HepG2 (cell line): ENCODE results near the gene ZER1. TPM values are rescaled to one million over a fixed set of nuclear protein-coding genes. Genes with fewer than 3 reads are reported as not detected.

Source experiments
- ATAD3A ChIP-seq: sonication (generic); formaldehyde crosslinking; IDR thresholded peaks from 2 replicates; pipeline ENCODE4 v1.4.0; 2020; ENCODE audit warnings: missing genetic modification reagents
- ATF7-NPFF ChIP-seq: sonication (generic); formaldehyde crosslinking; IDR thresholded peaks from 2 replicates; pipeline ENCODE4 v1.8.1; 2023; ENCODE audit warnings: mild to moderate bottlenecking, low read depth, missing genetic modification reagents, moderate library complexity
- BHLHE40 ChIP-seq: IDR thresholded peaks from 2 replicates; pipeline ENCODE4 v1.6.1; 2011; ENCODE audit warnings: low read length, improper control_type of control experiment
- CC2D1A ChIP-seq: sonication (generic); formaldehyde crosslinking; IDR thresholded peaks from 2 replicates; pipeline ENCODE4 v1.8.1; 2023; ENCODE audit warnings: mild to moderate bottlenecking, missing genetic modification reagents
- ELF4 ChIP-seq: sonication (generic); formaldehyde crosslinking; IDR thresholded peaks from 2 replicates; pipeline ENCODE4 v1.5.0; 2020; ENCODE audit warnings: missing genetic modification reagents, mild to moderate bottlenecking, moderate library complexity, borderline replicate concordance
- IKZF1 ChIP-seq: fragments of 450-650 bp; IDR thresholded peaks from 2 replicates; pipeline ENCODE4 v1.7.1; 2016
- KDM1A ChIP-seq: IDR thresholded peaks from 2 replicates; pipeline ENCODE4 v1.6.1; 2016; ENCODE audit warnings: missing compliant biosample characterization
- MED1 ChIP-seq: sonication (generic); formaldehyde crosslinking; IDR thresholded peaks from 2 replicates; pipeline ENCODE4 v1.4.0; 2020; ENCODE audit warnings: missing genetic modification reagents
- PRPF4 ChIP-seq: fragments of 200-400 bp; formaldehyde crosslinking; IDR thresholded peaks from 2 replicates; pipeline ENCODE4 v1.6.1; 2016; ENCODE audit warnings: low read length, low read depth; ENCODE audit not compliant: poor library complexity, severe bottlenecking
- RFX1 ChIP-seq: fragments of 450-650 bp; IDR thresholded peaks from 2 replicates; pipeline ENCODE4 v1.6.1; 2017
- SAFB2 ChIP-seq: sonication (generic); formaldehyde crosslinking; IDR thresholded peaks from 2 replicates; pipeline ENCODE4 v1.5.1; 2020; ENCODE audit warnings: missing genetic modification reagents, low read depth, mild to moderate bottlenecking, borderline replicate concordance
- SMARCC2 ChIP-seq: fragments of 450-650 bp; IDR thresholded peaks from 2 replicates; pipeline ENCODE4 v1.6.1; 2017; ENCODE audit warnings: antibody characterized with exemption, mild to moderate bottlenecking
- SMYD3 ChIP-seq: sonication (generic); formaldehyde crosslinking; IDR thresholded peaks from 2 replicates; pipeline ENCODE4 v1.8.1; 2023; ENCODE audit warnings: mild to moderate bottlenecking, missing genetic modification reagents
- SUZ12 ChIP-seq: fragments of 150-350 bp; IDR thresholded peaks from 2 replicates; pipeline ENCODE4 v1.6.1; 2014; ENCODE audit warnings: low read depth, low read length
- TARDBP ChIP-seq: sonication (generic); formaldehyde crosslinking; IDR thresholded peaks from 2 replicates; pipeline ENCODE4 v1.8.0; 2022; ENCODE audit warnings: mild to moderate bottlenecking, missing genetic modification reagents
- ZNF274 ChIP-seq: sonication (generic); formaldehyde crosslinking; IDR thresholded peaks from 2 replicates; pipeline ENCODE4 v1.5.1; 2020; ENCODE audit warnings: mild to moderate bottlenecking, missing genetic modification reagents
- ZNF563 ChIP-seq: sonication (generic); formaldehyde crosslinking; IDR thresholded peaks from 2 replicates; pipeline ENCODE4 v1.8.0; 2022; ENCODE audit warnings: mild to moderate bottlenecking, moderate library complexity, missing genetic modification reagents
- ZNF749 ChIP-seq: sonication (generic); formaldehyde crosslinking; IDR thresholded peaks from 2 replicates; pipeline ENCODE4 v1.8.0; 2022; ENCODE audit warnings: mild to moderate bottlenecking, missing genetic modification reagents, moderate library complexity, borderline replicate concordance
- ZNF83 ChIP-seq: sonication (generic); formaldehyde crosslinking; IDR thresholded peaks from 2 replicates; pipeline ENCODE4 v1.4.0; 2020; ENCODE audit warnings: missing genetic modification reagents, mild to moderate bottlenecking, borderline replicate concordance
- polyA plus RNA-seq, 8 experiments: library from polyadenylated mRNA; depleted of rRNA in 3 of 8; stranded (reverse) in 7 of 8; unstranded in 1 of 8; fragments of >200 nt; fragmentation: Illumina TruSeq in 4 of 8; extraction: Trizol in 4 of 8; gene quantifications; 2 replicates each; pipeline versions ENCODE4 v1.2.1 to v1.2.3, GENCODE V29; 2011 to 2016; ENCODE audit warnings: low read depth in 4 of 8, missing spikeins in 1 of 8, mixed read lengths in 1 of 8; ENCODE audit not compliant: insufficient read depth in 1 of 8
- total RNA-seq, 5 experiments: library from RNA; depleted of rRNA; stranded (reverse); fragments of >200 nt; fragmentation: Illumina TruSeq; extraction: Trizol; gene quantifications; 2 replicates each; pipeline ENCODE4 v1.2.3, GENCODE V29; 2016; ENCODE audit warnings: low read depth in 1 of 5
- TF ChIP-seq, protein P1 (sequence below): sonication (generic); formaldehyde crosslinking; IDR thresholded peaks from 2 replicates; pipeline ENCODE4 v1.4.0; 2020; ENCODE audit warnings: missing genetic modification reagents, borderline replicate concordance
- TF ChIP-seq, protein P2 (sequence below): IDR thresholded peaks from 2 replicates; pipeline ENCODE4 v1.6.1; 2016; ENCODE audit warnings: low read depth, borderline replicate concordance
- TF ChIP-seq, protein P3 (sequence below): IDR thresholded peaks from 2 replicates; pipeline ENCODE4 v1.6.1; 2016; ENCODE audit warnings: low read depth, control low read depth
- TF ChIP-seq, protein P4 (sequence below): sonication (generic); formaldehyde crosslinking; IDR thresholded peaks from 2 replicates; pipeline ENCODE4 v1.9.0; 2021; ENCODE audit warnings: missing genetic modification reagents, mild to moderate bottlenecking, borderline replicate concordance
- TF ChIP-seq, protein P5 (sequence below): sonication (generic); formaldehyde crosslinking; IDR thresholded peaks from 2 replicates; pipeline ENCODE4 v1.5.0; 2020; ENCODE audit warnings: missing genetic modification reagents

Gene ZER1
- total and polyA plus RNA-seq, 2 of the 13 experiments (the other 11 are each of a cell fraction or from before 2014, with no cell fraction given) = 7.7 to 40.0 TPM

DNA sequence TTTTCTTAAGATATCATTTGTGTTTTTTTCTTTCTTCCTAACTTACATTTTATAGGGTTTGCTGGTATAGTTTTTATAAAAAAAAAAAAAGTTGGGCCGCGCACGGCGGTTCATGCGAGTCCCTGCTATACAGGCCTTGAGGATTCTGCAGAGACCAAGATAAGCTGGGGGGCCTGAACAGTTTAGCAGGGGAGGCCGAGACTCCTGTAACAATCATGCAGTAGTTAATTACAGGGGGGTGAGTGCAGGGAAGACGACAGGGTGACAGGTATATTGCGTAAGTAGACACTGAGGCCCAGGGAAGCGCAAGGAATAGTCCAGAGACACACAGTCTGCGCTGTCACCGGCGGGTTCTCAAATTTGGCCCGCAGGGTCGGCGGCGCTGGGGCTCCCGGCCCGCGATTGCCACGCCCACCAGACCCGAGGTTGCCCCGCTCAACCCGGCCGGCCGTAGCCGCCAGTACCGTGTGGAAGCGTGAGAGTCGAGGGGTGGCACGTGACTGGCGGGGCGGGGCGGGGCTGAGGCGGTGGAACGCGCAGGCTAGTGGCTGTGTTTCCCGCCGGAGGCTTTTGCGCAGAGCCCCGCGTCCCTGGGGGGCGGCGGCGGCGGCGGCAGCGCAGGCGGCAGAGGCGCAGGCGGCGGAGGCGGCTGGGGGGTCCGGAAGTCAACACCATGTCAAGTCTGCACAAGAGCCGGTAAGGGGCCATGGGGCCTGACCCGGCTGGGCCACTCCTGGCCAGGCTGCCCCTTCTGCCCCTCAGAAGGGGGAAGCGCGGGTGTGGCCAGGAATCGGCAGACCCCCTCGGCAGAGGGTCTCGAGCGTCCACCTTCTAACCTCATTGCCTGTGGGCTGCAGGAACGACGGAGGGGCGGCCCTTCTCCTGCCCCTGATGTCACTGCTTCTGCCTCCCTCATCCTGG lies 15.2 kb upstream of the ZER1 start, which contains the start of gene TBC1D13 (continued):
- TF ChIP-seq, protein P1, sequence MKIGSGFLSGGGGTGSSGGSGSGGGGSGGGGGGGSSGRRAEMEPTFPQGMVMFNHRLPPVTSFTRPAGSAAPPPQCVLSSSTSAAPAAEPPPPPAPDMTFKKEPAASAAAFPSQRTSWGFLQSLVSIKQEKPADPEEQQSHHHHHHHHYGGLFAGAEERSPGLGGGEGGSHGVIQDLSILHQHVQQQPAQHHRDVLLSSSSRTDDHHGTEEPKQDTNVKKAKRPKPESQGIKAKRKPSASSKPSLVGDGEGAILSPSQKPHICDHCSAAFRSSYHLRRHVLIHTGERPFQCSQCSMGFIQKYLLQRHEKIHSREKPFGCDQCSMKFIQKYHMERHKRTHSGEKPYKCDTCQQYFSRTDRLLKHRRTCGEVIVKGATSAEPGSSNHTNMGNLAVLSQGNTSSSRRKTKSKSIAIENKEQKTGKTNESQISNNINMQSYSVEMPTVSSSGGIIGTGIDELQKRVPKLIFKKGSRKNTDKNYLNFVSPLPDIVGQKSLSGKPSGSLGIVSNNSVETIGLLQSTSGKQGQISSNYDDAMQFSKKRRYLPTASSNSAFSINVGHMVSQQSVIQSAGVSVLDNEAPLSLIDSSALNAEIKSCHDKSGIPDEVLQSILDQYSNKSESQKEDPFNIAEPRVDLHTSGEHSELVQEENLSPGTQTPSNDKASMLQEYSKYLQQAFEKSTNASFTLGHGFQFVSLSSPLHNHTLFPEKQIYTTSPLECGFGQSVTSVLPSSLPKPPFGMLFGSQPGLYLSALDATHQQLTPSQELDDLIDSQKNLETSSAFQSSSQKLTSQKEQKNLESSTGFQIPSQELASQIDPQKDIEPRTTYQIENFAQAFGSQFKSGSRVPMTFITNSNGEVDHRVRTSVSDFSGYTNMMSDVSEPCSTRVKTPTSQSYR (CRISPR knock-in tag) = peak; percentile 61; the same call in 1 of the 2 replicates
- TF ChIP-seq SAFB2 (CRISPR knock-in tag) (peak; percentile 87), ZNF83 (CRISPR knock-in tag) (peak; percentile 94; the same call in 1 of the 2 replicates), ATAD3A (CRISPR knock-in tag) (no peak), BHLHE40 (peak; percentile 98), ZNF563 (peak; percentile 86; the same call in 1 of the 2 replicates), CC2D1A (CRISPR knock-in tag) (no peak), PRPF4 (peak; percentile 68), SUZ12 (no peak), ATF7-NPFF (CRISPR knock-in tag) (peak; percentile 99), ZNF749 (CRISPR knock-in tag) (peak; percentile 99), ZNF274 (peak; percentile 95), MED1 (peak; percentile 86), TARDBP (peak; percentile 96), SMARCC2 (no peak), SMYD3 (CRISPR knock-in tag) (peak; percentile 85), KDM1A (no peak), ELF4 (CRISPR knock-in tag) (peak; percentile 83), RFX1 (no peak), IKZF1 (no peak)
- TF ChIP-seq, protein P2, sequence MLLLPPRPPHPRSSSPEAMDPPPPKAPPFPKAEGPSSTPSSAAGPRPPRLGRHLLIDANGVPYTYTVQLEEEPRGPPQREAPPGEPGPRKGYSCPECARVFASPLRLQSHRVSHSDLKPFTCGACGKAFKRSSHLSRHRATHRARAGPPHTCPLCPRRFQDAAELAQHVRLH (CRISPR knock-in tag) = peak; percentile 94
- TF ChIP-seq, protein P3, sequence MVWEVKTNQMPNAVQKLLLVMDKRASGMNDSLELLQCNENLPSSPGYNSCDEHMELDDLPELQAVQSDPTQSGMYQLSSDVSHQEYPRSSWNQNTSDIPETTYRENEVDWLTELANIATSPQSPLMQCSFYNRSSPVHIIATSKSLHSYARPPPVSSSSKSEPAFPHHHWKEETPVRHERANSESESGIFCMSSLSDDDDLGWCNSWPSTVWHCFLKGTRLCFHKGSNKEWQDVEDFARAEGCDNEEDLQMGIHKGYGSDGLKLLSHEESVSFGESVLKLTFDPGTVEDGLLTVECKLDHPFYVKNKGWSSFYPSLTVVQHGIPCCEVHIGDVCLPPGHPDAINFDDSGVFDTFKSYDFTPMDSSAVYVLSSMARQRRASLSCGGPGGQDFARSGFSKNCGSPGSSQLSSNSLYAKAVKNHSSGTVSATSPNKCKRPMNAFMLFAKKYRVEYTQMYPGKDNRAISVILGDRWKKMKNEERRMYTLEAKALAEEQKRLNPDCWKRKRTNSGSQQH (CRISPR knock-in tag) = peak; percentile 95; the same call in 1 of the 2 replicates
- TF ChIP-seq, protein P4, sequence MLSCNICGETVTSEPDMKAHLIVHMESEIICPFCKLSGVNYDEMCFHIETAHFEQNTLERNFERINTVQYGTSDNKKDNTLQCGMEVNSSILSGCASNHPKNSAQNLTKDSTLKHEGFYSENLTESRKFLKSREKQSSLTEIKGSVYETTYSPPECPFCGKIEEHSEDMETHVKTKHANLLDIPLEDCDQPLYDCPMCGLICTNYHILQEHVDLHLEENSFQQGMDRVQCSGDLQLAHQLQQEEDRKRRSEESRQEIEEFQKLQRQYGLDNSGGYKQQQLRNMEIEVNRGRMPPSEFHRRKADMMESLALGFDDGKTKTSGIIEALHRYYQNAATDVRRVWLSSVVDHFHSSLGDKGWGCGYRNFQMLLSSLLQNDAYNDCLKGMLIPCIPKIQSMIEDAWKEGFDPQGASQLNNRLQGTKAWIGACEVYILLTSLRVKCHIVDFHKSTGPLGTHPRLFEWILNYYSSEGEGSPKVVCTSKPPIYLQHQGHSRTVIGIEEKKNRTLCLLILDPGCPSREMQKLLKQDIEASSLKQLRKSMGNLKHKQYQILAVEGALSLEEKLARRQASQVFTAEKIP (CRISPR knock-in tag) = no peak
- TF ChIP-seq, protein P5, sequence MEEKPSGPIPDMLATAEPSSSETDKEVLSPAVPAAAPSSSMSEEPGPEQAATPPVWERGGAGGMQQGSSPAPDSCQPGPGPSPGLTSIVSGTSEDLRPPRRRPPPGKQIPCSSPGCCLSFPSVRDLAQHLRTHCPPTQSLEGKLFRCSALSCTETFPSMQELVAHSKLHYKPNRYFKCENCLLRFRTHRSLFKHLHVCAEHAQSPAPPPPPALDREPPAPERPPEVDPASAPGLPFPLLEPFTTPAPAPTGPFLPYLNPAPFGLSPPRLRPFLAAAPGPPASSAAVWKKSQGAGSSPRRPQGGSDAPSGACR (CRISPR knock-in tag) = peak; percentile 60
